ENCODE measurements around the gene DDIT4L. TPM values are rescaled to one million over a fixed set of nuclear protein-coding genes. Genes with fewer than 3 reads are reported as not detected.

DDIT4L gene
- total and polyA plus RNA-seq, 2 of the 8 experiments (the other 6 are each of a cell fraction or from before 2014, with no cell fraction given): 3.5 to 6.0 TPM

GRCh38 chr4:100184787-100185186 is 5.5 kb downstream of the DDIT4L start:
- CTCF ChIA-PET (ENCODE audit: partially characterized antibody): interaction anchor here (1.0 to 1.1 kb wide), 2 partner anchors 12 to 17 kb away, joined by 3 read pairs; no protein-coding TSS in a partner anchor
- no peak for FAIRE-seq

More at GRCh38 chr4:100184787-100185186, 5.5 kb downstream of the DDIT4L start:
- Histone ChIP-seq H3K14ac (ENCODE audit: insufficient read length) (no peak overlapping the region), H3K79me2 (ENCODE audit: control insufficient read depth in 1 of 2, insufficient read depth in 2 of 2, low read length in 2 of 2) (no peaks in the 10 kb centered on the region), H4K5ac (ENCODE audit: insufficient read length, low read depth, low read length) (no peak overlapping the region), H3K4me2 (ENCODE audit: insufficient read depth in 1 of 2, low read depth in 2 of 2, low read length in 2 of 2) (no peak overlapping the region), H3K36me3 (ENCODE audit: control insufficient read depth in 2 of 4, insufficient read depth in 4 of 4, low read length in 3 of 4) (0 out of 8 replicates have a peak, but pooled peaks cover 0 to 2% (median 0%) of the 10 kb centered on the region in 4 experiments), H2AFZ (ENCODE audit: low read length) (no peak overlapping the region), H3K56ac (replicated peaks; ENCODE audit: insufficient read length, low read depth, low read length) (no peak overlapping the region), H3K18ac (ENCODE audit: extremely low read depth, low read length) (no peak overlapping the region), H2BK5ac (ENCODE audit: low read depth, low read length) (no peak overlapping the region), H4K8ac (ENCODE audit: extremely low read depth, insufficient read depth, low read length) (no peak overlapping the region), H3K27ac (ENCODE audit: low read depth, low read length) (no peak overlapping the region), H3K4ac (replicated peaks; ENCODE audit: insufficient read length, low read depth, low read length) (no peak overlapping the region), H4K20me1 (replicated peaks in 1 of 2; ENCODE audit: control insufficient read depth in 1 of 2, insufficient read depth in 2 of 2, low read length in 2 of 2) (no peaks in the 10 kb centered on the region), H3K79me1 (ENCODE audit: low read depth, low read length) (no peaks in the 10 kb centered on the region), H2AK5ac (ENCODE audit: low read depth, low read length) (no peak overlapping the region), H2BK15ac (ENCODE audit: low read length) (no peak overlapping the region), H2BK12ac (ENCODE audit: low read depth, low read length) (no peak overlapping the region), H3K4me3 (ENCODE audit: extremely low read depth in 1 of 4, insufficient read depth in 2 of 4, low read depth in 3 of 4, low read length in 4 of 4) (no peak overlapping the region), H3K4me1 (replicated peaks in 1 of 4; ENCODE audit: control insufficient read depth in 3 of 4, insufficient read depth in 4 of 4, low read length in 3 of 4) (peaks cover 0 to 3% (median 2%) of the 10 kb centered on the region in 4 experiments; a peak in 4 of 7 replicates), H3K9ac (replicated peaks in 1 of 4; ENCODE audit: extremely low read depth in 1 of 4, low read depth in 3 of 4, low read length in 3 of 4) (no peak overlapping the region), H2BK20ac (ENCODE audit: low read length) (no peak overlapping the region), H3K23me2 (ENCODE audit: low read depth, low read length) (peaks cover 4% of the 10 kb centered on the region), H3K27me3 (replicated peaks in 1 of 4; ENCODE audit: control insufficient read depth in 3 of 4, extremely low read depth in 1 of 4, insufficient read depth in 3 of 4, low read length in 3 of 4) (peaks cover 0 to 9% (median 2%) of the 10 kb centered on the region in 4 experiments; a peak in 5 of 7 replicates), H3K23ac (ENCODE audit: insufficient read length) (no peak overlapping the region), H3K9me3 (ENCODE audit: insufficient read depth in 2 of 2, low read depth in 1 of 2, low read length in 1 of 2) (no peaks in the 10 kb centered on the region), H2BK120ac (replicated peaks; ENCODE audit: low read depth, low read length) (no peak overlapping the region), H4K91ac (replicated peaks; ENCODE audit: insufficient read length, low read length) (no peak overlapping the region)
- TF ChIP-seq SAP30 (IDR thresholded peaks at IDR 0.05; ENCODE audit: insufficient read depth, insufficient replicate concordance, low read length) (no peak), CTBP2 (IDR thresholded peaks at IDR 0.05; ENCODE audit: borderline replicate concordance, insufficient read depth, insufficient read length, low read length) (no peak), TBP (IDR thresholded peaks at IDR 0.05; ENCODE audit: low read depth, low read length) (no peak), RAD21 (IDR thresholded peaks at IDR 0.05 in 1 of 2, conservative IDR thresholded peaks at IDR 0.05 in 1 of 2; ENCODE audit: low read depth in 2 of 2, low read length in 2 of 2) (no peak)
- no peak for DNase-seq (ENCODE audit: low read depth in 1 of 2, low spot score in 2 of 2)
- POLR2A ChIA-PET (ENCODE audit: partially characterized antibody): no interaction called here
- 90% methylated on average over 2 of the region's 2 CpGs; no CpG with 5 or more reads in 1 of the 2 experiments for WGBS, 2 experiments (ENCODE audit: extremely low coverage in 1 of 2, insufficient coverage in 1 of 2, insufficient read length in 1 of 2, insufficient replicate concordance in 2 of 2, low coverage in 1 of 2, low lambda C conversion rate in 2 of 2, missing lambda C conversion rate in 1 of 2)
